Astrocyte (in vitro differentiated cells and primary cell): ENCODE measurements around the gene LTBP2. TPM values are rescaled to one million over a fixed set of nuclear protein-coding genes. Genes with fewer than 3 reads are reported as not detected.

ENCODE experiments used
- DNase-seq: peaks from one replicate; pipeline ENCODE4 v3.0.0-alpha.2; 2010; ENCODE audit warnings: low read depth
- FAIRE-seq: peaks from 2 replicates; lab custom pipeline; 2011; peaks lifted over from hg19 to GRCh38; lab: Jason Lieb, UNC
- H2AFZ ChIP-seq: 2 replicates; pipeline ENCODE4 v1.6.0; 2012; ENCODE audit warnings: low read depth, low read length, inconsistent platforms
- H3K27ac ChIP-seq: 2 replicates; pipeline ENCODE4 v1.5.1; 2011; ENCODE audit warnings: low read depth, low read length, inconsistent platforms
- H3K27me3 ChIP-seq: 2 replicates; pipeline ENCODE4 v1.6.0; 2011; ENCODE audit warnings: low read length, inconsistent platforms; ENCODE audit not compliant: insufficient read depth
- H3K36me3 ChIP-seq: 2 replicates; pipeline ENCODE4 v1.5.1; 2011; ENCODE audit warnings: low read length, inconsistent platforms; ENCODE audit not compliant: insufficient read depth
- H3K4me1 ChIP-seq: 2 replicates; pipeline ENCODE4 v1.5.1; 2011; ENCODE audit warnings: low read length, inconsistent platforms; ENCODE audit not compliant: insufficient read depth
- H3K4me2 ChIP-seq: 2 replicates; pipeline ENCODE4 v1.6.0; 2012; ENCODE audit warnings: low read length, inconsistent platforms
- H3K4me3 ChIP-seq: 2 replicates; pipeline ENCODE4 v1.5.1; 2011; ENCODE audit warnings: low read depth, mild to moderate bottlenecking, low read length, inconsistent platforms; ENCODE audit not compliant: insufficient read depth
- H3K79me2 ChIP-seq: 2 replicates; pipeline ENCODE4 v1.6.0; 2012; ENCODE audit warnings: mild to moderate bottlenecking, low read length, inconsistent platforms; ENCODE audit not compliant: insufficient read depth
- H3K9ac ChIP-seq: 2 replicates; pipeline ENCODE4 v1.6.0; 2012; ENCODE audit warnings: mild to moderate bottlenecking, low read length, inconsistent platforms
- H3K9me3 ChIP-seq: 2 replicates; pipeline ENCODE4 v1.5.1; 2012; ENCODE audit warnings: low read depth, mild to moderate bottlenecking, low read length, inconsistent platforms; ENCODE audit not compliant: insufficient read depth
- H4K20me1 ChIP-seq: 2 replicates; pipeline ENCODE4 v1.6.0; 2012; ENCODE audit warnings: low read length, inconsistent platforms; ENCODE audit not compliant: insufficient read depth
- H3K27ac Mint-ChIP-seq: one replicate; pipeline ENCODE4 v1.8.0; 2021; ENCODE audit warnings: mild to moderate bottlenecking, mixed read lengths; ENCODE audit not compliant: unreplicated experiment
- H3K27me3 Mint-ChIP-seq: one replicate; pipeline ENCODE4 v1.8.0; 2021; ENCODE audit warnings: low read depth, mixed read lengths; ENCODE audit not compliant: unreplicated experiment
- H3K36me3 Mint-ChIP-seq: one replicate; pipeline ENCODE4 v1.8.0; 2021; ENCODE audit warnings: low read depth, mixed read lengths; ENCODE audit not compliant: unreplicated experiment
- H3K4me1 Mint-ChIP-seq: one replicate; pipeline ENCODE4 v1.8.0; 2021; ENCODE audit warnings: low read depth, mixed read lengths; ENCODE audit not compliant: unreplicated experiment
- H3K4me3 Mint-ChIP-seq: one replicate; pipeline ENCODE4 v1.8.0; 2021; ENCODE audit warnings: mild to moderate bottlenecking, moderate library complexity, mixed read lengths; ENCODE audit not compliant: unreplicated experiment
- H3K9me3 Mint-ChIP-seq: one replicate; pipeline ENCODE4 v1.8.0; 2021; ENCODE audit warnings: mild to moderate bottlenecking, mixed read lengths; ENCODE audit not compliant: unreplicated experiment
- EZH2 ChIP-seq: IDR thresholded peaks from 2 replicates; pipeline ENCODE4 v1.6.1; 2012; ENCODE audit warnings: mild to moderate bottlenecking, low read length, inconsistent platforms; ENCODE audit not compliant: insufficient read depth
- total RNA-seq: library from RNA; stranded (reverse); gene quantifications from 2 replicates; pipeline ENCODE4 v1.2.1, GENCODE V29; 2021
- TF ChIP-seq, protein P1 (sequence below): IDR thresholded peaks from 2 replicates; pipeline ENCODE4 v1.5.1; 2011; ENCODE audit warnings: low read depth, mild to moderate bottlenecking, inconsistent platforms, low read length, moderate library complexity; ENCODE audit not compliant: insufficient read depth

The LTBP2 gene
- total RNA-seq, 1 donor from 2014 or later = 162 TPM

- H3K9me3 ChIP-seq = no peaks in the 10 kb centered on the region
- FAIRE-seq (no peak), DNase-seq (no peak)
- H3K9me3 Mint-ChIP-seq = no peaks in the 10 kb centered on the region
- peak within 1 kb of the TSS; percentile 96 for H3K4me2 ChIP-seq
- H3K9ac ChIP-seq = peak within 1 kb of the TSS; percentile 97
- H3K27me3 Mint-ChIP-seq = no peaks in the 10 kb centered on the region
- TF ChIP-seq, protein P1, sequence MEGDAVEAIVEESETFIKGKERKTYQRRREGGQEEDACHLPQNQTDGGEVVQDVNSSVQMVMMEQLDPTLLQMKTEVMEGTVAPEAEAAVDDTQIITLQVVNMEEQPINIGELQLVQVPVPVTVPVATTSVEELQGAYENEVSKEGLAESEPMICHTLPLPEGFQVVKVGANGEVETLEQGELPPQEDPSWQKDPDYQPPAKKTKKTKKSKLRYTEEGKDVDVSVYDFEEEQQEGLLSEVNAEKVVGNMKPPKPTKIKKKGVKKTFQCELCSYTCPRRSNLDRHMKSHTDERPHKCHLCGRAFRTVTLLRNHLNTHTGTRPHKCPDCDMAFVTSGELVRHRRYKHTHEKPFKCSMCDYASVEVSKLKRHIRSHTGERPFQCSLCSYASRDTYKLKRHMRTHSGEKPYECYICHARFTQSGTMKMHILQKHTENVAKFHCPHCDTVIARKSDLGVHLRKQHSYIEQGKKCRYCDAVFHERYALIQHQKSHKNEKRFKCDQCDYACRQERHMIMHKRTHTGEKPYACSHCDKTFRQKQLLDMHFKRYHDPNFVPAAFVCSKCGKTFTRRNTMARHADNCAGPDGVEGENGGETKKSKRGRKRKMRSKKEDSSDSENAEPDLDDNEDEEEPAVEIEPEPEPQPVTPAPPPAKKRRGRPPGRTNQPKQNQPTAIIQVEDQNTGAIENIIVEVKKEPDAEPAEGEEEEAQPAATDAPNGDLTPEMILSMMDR = no peak
- TF ChIP-seq EZH2 = no peak
- peak within 1 kb of the TSS; percentile 92 for H3K4me3 Mint-ChIP-seq
- peak within 1 kb of the TSS; percentile 95 for H2AFZ ChIP-seq
- H3K4me1 Mint-ChIP-seq = peaks cover 16% of the 10 kb centered on the region
- peak within 1 kb of the TSS; percentile 83 for H3K27ac ChIP-seq
- peak within 1 kb of the TSS; percentile 94 for H3K4me3 ChIP-seq
- peaks cover 37% of the 10 kb centered on the region for H3K4me1 ChIP-seq
- H3K27ac Mint-ChIP-seq = peak within 1 kb of the TSS; percentile 48
- H3K36me3 ChIP-seq = no peaks in the 10 kb centered on the region
- H3K79me2 ChIP-seq = peaks cover 33% of the 10 kb centered on the region
- H3K36me3 Mint-ChIP-seq = peaks cover 2% of the 10 kb centered on the region
- peaks cover 20% of the 10 kb centered on the region for H4K20me1 ChIP-seq
- no peaks in the 10 kb centered on the region for H3K27me3 ChIP-seq
Observed at GRCh38 chr14:74492776-74493342, 119.2 kb downstream of the LTBP2 start, which contains the start of gene NPC2. Gene NPC2 (minus strand): TSS chr14:74493305. CDS start chr14:74493274, 31 bp downstream.

DNA sequence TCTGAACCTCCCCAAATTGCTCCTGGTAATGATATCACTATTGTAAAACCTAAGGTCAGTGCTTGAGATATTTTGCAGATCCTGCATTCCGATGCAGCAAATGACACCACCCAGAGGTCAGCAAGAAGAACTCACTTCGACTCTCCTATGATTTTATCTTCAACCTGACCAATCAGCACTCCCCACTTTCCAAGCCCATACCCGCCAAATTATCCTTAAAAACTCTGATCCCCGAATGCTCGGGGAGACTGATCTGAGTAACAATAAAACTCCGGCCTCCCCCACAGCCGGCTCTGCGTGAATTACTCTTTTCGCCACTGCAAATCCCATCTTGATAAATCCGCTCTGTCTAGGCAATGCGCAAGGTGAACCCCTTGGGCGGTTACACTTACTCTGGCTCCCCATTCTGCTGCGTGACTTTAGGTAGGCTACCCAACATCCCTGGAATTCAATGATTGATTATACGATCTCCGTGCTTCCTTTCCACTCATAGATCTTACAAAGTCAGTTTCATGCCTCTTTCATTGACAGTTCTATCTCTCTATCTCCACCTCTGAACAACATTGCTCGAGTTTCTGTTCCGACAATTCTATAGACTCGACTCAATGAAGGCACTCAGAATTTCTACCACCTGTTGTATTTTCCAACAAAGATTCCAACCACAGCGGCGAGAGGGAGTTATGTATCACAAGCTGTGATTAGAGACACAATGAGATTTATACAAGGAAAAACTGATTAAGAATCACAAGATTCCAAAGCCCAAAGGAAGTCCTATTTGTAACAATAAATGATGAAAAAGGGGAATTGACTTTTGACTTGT lies 119.9 kb downstream of the LTBP2 start:
- Histone ChIP-seq H3K9ac (peak overlapping the region; percentile 89), H3K27me3 (no peaks in the 10 kb centered on the region), H3K4me1 (peaks cover 41% of the 10 kb centered on the region), H3K27ac (peak overlapping the region; percentile 70), H3K36me3 (no peaks in the 10 kb centered on the region), H3K4me2 (peak overlapping the region; percentile 96), H4K20me1 (peaks cover 20% of the 10 kb centered on the region), H2AFZ (peak overlapping the region; percentile 86), H3K4me3 (peak overlapping the region; percentile 83), H3K79me2 (peaks cover 39% of the 10 kb centered on the region), H3K9me3 (no peaks in the 10 kb centered on the region)
- H3K27me3 Mint-ChIP-seq = no peaks in the 10 kb centered on the region
- H3K4me3 Mint-ChIP-seq = no peak overlapping the region
- peaks cover 19% of the 10 kb centered on the region for H3K4me1 Mint-ChIP-seq
- H3K36me3 Mint-ChIP-seq = peaks cover 2% of the 10 kb centered on the region
- FAIRE-seq (peak; percentile 29), DNase-seq (no peak)
- no peaks in the 10 kb centered on the region for H3K9me3 Mint-ChIP-seq
- TF ChIP-seq, protein P1 = peak; percentile 28
- no peak for TF ChIP-seq EZH2
- no peak overlapping the region for H3K27ac Mint-ChIP-seq
